Measurements from ENCODE around the gene CIROP. TPM values are rescaled to one million over a fixed set of nuclear protein-coding genes. Genes with fewer than 3 reads are reported as not detected.

CIROP gene
- total RNA-seq, 1 experiment from 2014 or later: not detected

DNA sequence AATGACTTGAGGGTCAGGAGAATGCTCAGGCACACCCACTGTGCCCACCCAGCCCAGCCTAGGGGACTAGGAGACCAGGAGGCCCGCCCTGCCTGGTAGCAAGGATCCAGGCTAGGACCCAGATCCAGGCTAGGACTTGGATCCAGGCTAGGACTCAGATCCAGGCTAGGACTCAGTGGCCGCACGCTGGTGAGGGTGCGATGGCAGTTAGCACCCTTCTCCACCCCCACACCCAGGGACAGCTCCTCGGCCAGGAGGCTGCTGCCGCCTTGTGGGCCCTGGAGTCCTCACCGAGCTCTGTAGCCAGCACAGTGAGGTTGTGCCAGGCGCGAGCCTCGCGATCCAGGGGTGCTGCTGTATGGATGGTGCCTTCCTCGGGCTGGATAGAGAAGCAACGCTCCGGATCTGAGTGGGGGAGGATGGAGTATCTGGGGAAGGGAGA is 52.6 kb downstream of the CIROP start:
- Histone ChIP-seq H3K9me3 (replicated peaks) (no peaks in the 10 kb centered on the region), H3K27me3 (no peaks in the 10 kb centered on the region), H3K27ac (no peak overlapping the region), H3K4me1 (peaks cover 3% of the 10 kb centered on the region; the same call in 1 of the 2 replicates), H3K36me3 (peaks cover 5% of the 10 kb centered on the region; the same call in 1 of the 2 replicates), H3K4me3 (no peak overlapping the region)
- DNase-seq: no peak

DNA sequence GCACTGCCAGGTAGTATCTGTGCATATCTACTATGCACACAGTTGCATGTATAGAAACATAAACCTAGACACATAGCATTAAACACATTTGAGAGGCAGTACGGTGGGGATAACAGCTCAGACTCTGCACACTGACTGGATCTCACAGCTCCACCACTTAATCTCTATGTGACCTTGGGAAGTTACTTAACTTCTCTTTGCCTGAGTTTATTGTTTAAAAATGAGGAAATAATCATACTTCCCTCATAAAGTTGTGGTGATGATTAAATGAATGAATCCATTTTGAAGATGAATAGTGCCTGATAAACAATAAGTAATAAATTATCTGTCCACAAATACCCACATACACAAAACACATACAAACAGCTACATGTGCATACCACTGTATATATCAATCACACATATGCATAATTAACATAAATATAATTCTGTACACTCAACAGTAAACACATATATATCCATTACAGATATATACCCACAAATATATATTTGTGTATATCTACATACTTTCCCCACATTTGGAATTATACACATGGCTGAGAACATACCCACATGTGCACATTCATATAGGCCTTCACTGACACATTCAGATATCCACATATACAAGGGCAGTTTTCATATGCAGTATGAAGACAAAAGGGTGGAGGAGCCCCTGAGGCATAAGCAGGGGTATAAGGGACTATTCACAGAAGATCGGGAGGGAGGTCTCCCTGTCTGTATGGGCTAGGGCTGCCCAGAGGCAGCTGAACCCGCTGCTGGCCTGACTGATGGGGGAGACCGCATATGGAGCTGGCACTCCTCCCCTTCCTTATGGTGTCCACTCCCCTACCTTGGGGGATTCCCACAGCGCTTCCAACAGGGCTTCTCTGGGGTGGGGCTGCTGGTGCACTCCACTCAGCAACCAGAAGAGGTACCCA is 53.4 kb downstream of the CIROP start:
- DNase-seq: no peak
- Histone ChIP-seq H3K36me3 (peaks cover 5% of the 10 kb centered on the region; the same call in 1 of the 2 replicates), H3K27ac (no peak overlapping the region), H3K4me3 (no peak overlapping the region), H3K27me3 (no peaks in the 10 kb centered on the region), H3K9me3 (replicated peaks) (no peaks in the 10 kb centered on the region), H3K4me1 (peaks cover 3% of the 10 kb centered on the region; the same call in 1 of the 2 replicates)

Other genes starting within 250 kb of the CIROP start
- gene LRP10, start 233.2 kb downstream of the CIROP start, total RNA-seq (2014; rRNA removed; shearing (Covaris generic)): 12.2 and 12.5 TPM in 2 replicates
- not detected in 2 replicates for gene REM2, start 221.8 kb downstream of the CIROP start, total RNA-seq (2014; rRNA removed; shearing (Covaris generic))
- 83.8 and 92.9 TPM in 2 replicates for gene RBM23, start 185.8 kb downstream of the CIROP start, total RNA-seq (2014; rRNA removed; shearing (Covaris generic))
- gene PRMT5, start 175.6 kb downstream of the CIROP start, total RNA-seq (2014; rRNA removed; shearing (Covaris generic)): 104 and 113 TPM in 2 replicates
- 42.9 and 44.5 TPM in 2 replicates for gene HAUS4, start 147.9 kb downstream of the CIROP start, total RNA-seq (2014; rRNA removed; shearing (Covaris generic))
- gene AJUBA, start 122.4 kb downstream of the CIROP start, total RNA-seq (2014; rRNA removed; shearing (Covaris generic)): 41.1 and 47.3 TPM in 2 replicates
- gene C14orf93, start 94.8 kb downstream of the CIROP start, total RNA-seq (2014; rRNA removed; shearing (Covaris generic)): 11.9 and 13.5 TPM in 2 replicates
- 224 and 242 TPM in 2 replicates for gene PSMB5, start 70.1 kb downstream of the CIROP start, total RNA-seq (2014; rRNA removed; shearing (Covaris generic))
- gene PSMB11, start 62.8 kb downstream of the CIROP start, total RNA-seq (2014; rRNA removed; shearing (Covaris generic)): not detected in 2 replicates
- gene CDH24, start 47.5 kb downstream of the CIROP start, total RNA-seq (2014; rRNA removed; shearing (Covaris generic)): 8.3 and 9.6 TPM in 2 replicates
- 143 and 164 TPM in 2 replicates for gene ACIN1, start 9.9 kb downstream of the CIROP start, total RNA-seq (2014; rRNA removed; shearing (Covaris generic))
- gene C14orf119, start 9.5 kb downstream of the CIROP start, total RNA-seq (2014; rRNA removed; shearing (Covaris generic)): 43.6 and 46.0 TPM in 2 replicates
- gene CEBPE, start 14.3 kb upstream of the CIROP start, total RNA-seq (2014; rRNA removed; shearing (Covaris generic)): not detected in 2 replicates
- 0.04 TPM in 1 of 2 replicates, not detected in the other for gene SLC7A8, start 78.7 kb upstream of the CIROP start, total RNA-seq (2014; rRNA removed; shearing (Covaris generic))
- gene RNF212B, start 132.9 kb upstream of the CIROP start, total RNA-seq (2014; rRNA removed; shearing (Covaris generic)): not detected in 2 replicates
- 10.4 and 11.2 TPM in 2 replicates for gene HOMEZ, start 181.1 kb upstream of the CIROP start, total RNA-seq (2014; rRNA removed; shearing (Covaris generic))
- gene PPP1R3E, start 197.9 kb upstream of the CIROP start, total RNA-seq (2014; rRNA removed; shearing (Covaris generic)): 6.6 and 9.7 TPM in 2 replicates
- 19.0 and 22.3 TPM in 2 replicates for gene BCL2L2, start 201.8 kb upstream of the CIROP start, total RNA-seq (2014; rRNA removed; shearing (Covaris generic))
- gene PABPN1, start 216.5 kb upstream of the CIROP start, total RNA-seq (2014; rRNA removed; shearing (Covaris generic)): 129 and 141 TPM in 2 replicates
- 2.7 and 2.8 TPM in 2 replicates for gene SLC22A17, start 247.9 kb upstream of the CIROP start, total RNA-seq (2014; rRNA removed; shearing (Covaris generic))

All from SJCRH30 (cell line).